Thyroid gland (tissue), 4 donors: Measurements from ENCODE around the gene SKOR2.
A peak's percentile ranks its signal among the peaks of the same experiment; 100 is the strongest.

Experiments
- POLR2A ChIP-seq, 2 donors: fragments of 450-650 bp; IDR thresholded peaks; one replicate each; pipeline ENCODE4 v1.6.1; 2017; ENCODE audit warnings: antibody characterized with exemption in 2 of 2, mild to moderate bottlenecking in 2 of 2, moderate library complexity in 1 of 2
- TF ChIP-seq, protein P1 (sequence below), 6 experiments: fragments of 200-600 bp in 3 of 6; fragments of 450-650 bp in 3 of 6; sonication (generic) in 3 of 6; IDR thresholded peaks; one replicate each; pipeline ENCODE4 v1.5.1; 2016 to 2019; ENCODE audit warnings: antibody characterized with exemption in 6 of 6, mild to moderate bottlenecking in 2 of 6, inconsistent platforms in 1 of 6, moderate library complexity in 1 of 6

DNA sequence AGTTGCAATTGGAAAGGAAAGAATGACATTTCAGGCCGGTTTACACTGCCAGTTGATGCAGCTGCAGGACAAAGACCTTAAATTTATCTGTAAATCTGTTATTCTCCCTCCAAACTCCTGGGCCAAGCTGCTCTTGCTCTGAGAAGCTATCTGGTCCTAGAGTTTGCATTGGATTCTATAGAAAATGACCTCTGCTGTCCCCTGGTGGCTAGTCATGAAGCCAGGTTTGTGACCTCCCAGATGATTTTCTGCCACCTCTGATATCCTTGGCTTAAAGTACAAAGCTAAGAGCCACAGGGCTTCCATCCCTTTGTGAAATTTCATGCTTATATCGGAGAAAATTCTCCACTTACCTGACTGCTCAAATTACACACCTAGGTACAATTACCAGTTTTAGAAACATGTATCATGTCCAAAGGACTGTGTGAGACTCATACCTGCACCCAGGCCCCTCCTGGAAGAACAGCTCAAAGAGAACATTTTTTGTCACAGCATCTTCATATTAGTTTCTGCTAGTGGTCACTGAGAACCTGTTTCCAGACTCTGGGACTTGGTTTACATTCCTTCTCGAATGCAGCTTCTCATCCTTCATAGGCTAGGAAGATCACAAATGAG lies 46.4 kb downstream of the SKOR2 start:
- TF ChIP-seq, protein P1, sequence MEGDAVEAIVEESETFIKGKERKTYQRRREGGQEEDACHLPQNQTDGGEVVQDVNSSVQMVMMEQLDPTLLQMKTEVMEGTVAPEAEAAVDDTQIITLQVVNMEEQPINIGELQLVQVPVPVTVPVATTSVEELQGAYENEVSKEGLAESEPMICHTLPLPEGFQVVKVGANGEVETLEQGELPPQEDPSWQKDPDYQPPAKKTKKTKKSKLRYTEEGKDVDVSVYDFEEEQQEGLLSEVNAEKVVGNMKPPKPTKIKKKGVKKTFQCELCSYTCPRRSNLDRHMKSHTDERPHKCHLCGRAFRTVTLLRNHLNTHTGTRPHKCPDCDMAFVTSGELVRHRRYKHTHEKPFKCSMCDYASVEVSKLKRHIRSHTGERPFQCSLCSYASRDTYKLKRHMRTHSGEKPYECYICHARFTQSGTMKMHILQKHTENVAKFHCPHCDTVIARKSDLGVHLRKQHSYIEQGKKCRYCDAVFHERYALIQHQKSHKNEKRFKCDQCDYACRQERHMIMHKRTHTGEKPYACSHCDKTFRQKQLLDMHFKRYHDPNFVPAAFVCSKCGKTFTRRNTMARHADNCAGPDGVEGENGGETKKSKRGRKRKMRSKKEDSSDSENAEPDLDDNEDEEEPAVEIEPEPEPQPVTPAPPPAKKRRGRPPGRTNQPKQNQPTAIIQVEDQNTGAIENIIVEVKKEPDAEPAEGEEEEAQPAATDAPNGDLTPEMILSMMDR (IDR thresholded peaks at IDR 0.05) = peak; percentile 64 to 86 (median 76)
- no peak for TF ChIP-seq POLR2A (IDR thresholded peaks at IDR 0.05)
